ENCODE data around the gene RASAL3.
"Not testable (repeated sequence)": the region's sequence is repeated elsewhere in the genome, so short reads cannot be mapped to it uniquely, and the experiment has no call there.

Gene RASAL3

GRCh38 chr19:15485768-15486167, 21.4 kb upstream of the RASAL3 start:
- not testable (repeated sequence) for H3K9ac ChIP-seq (ENCODE audit: low read depth, low read length); H3K9me3 ChIP-seq (ENCODE audit: control insufficient read depth, insufficient read depth, low read length); H3K36me3 ChIP-seq (ENCODE audit: insufficient read depth, low read length); H3K4me1 ChIP-seq (ENCODE audit: insufficient read depth, low read length)

GRCh38 chr19:15480996-15481395, 16.7 kb upstream of the RASAL3 start:
- H3K36me3 ChIP-seq (ENCODE audit: insufficient read depth, low read length); H3K9me3 ChIP-seq (ENCODE audit: control insufficient read depth, insufficient read depth, low read length); H3K4me1 ChIP-seq (ENCODE audit: insufficient read depth, low read length); H3K9ac ChIP-seq (ENCODE audit: low read depth, low read length): not testable (repeated sequence)

- no peaks in the 10 kb centered on the region for H3K4me1 ChIP-seq (ENCODE audit: insufficient read depth, low read length)
- no peak within 1 kb of the TSS for H3K9ac ChIP-seq (ENCODE audit: low read depth, low read length)
- H3K36me3 ChIP-seq (ENCODE audit: insufficient read depth, low read length), result no peaks in the 10 kb centered on the region
- H3K9me3 ChIP-seq (ENCODE audit: control insufficient read depth, insufficient read depth, low read length), result no peaks in the 10 kb centered on the region
Measured at GRCh38 chr19:15479391-15480345, 15.3 kb upstream of the RASAL3 start, which contains the start of gene PGLYRP2. TSS of gene PGLYRP2 (minus strand) at chr19:15479501. CDS start at chr19:15479371, 130 bp downstream.

- Histone ChIP-seq H3K9me3 (ENCODE audit: control insufficient read depth, insufficient read depth, low read length) (no peaks in the 10 kb centered on the region), H3K36me3 (ENCODE audit: insufficient read depth, low read length) (no peaks in the 10 kb centered on the region), H3K4me1 (ENCODE audit: insufficient read depth, low read length) (no peaks in the 10 kb centered on the region), H3K9ac (ENCODE audit: low read depth, low read length) (no peak overlapping the region)
Measured at GRCh38 chr19:15476325-15476724, 12.0 kb upstream of the RASAL3 start.

GRCh38 chr19:15475611-15476010, 11.3 kb upstream of the RASAL3 start:
- no peaks in the 10 kb centered on the region for H3K4me1 ChIP-seq (ENCODE audit: insufficient read depth, low read length)
- H3K36me3 ChIP-seq (ENCODE audit: insufficient read depth, low read length), result no peaks in the 10 kb centered on the region
- H3K9me3 ChIP-seq (ENCODE audit: control insufficient read depth, insufficient read depth, low read length), result no peaks in the 10 kb centered on the region
- H3K9ac ChIP-seq (ENCODE audit: low read depth, low read length), result no peak overlapping the region

GRCh38 chr19:15475169-15475568, 10.8 kb upstream of the RASAL3 start:
- no peaks in the 10 kb centered on the region for H3K9me3 ChIP-seq (ENCODE audit: control insufficient read depth, insufficient read depth, low read length)
- no peaks in the 10 kb centered on the region for H3K36me3 ChIP-seq (ENCODE audit: insufficient read depth, low read length)
- no peak overlapping the region for H3K9ac ChIP-seq (ENCODE audit: low read depth, low read length)
- no peaks in the 10 kb centered on the region for H3K4me1 ChIP-seq (ENCODE audit: insufficient read depth, low read length)

GRCh38 chr19:15473821-15474220, 9.5 kb upstream of the RASAL3 start:
- H3K9me3 ChIP-seq (ENCODE audit: control insufficient read depth, insufficient read depth, low read length); H3K4me1 ChIP-seq (ENCODE audit: insufficient read depth, low read length); H3K9ac ChIP-seq (ENCODE audit: low read depth, low read length); H3K36me3 ChIP-seq (ENCODE audit: insufficient read depth, low read length): not testable (repeated sequence)

GRCh38 chr19:15471639-15472101, 7.3 kb upstream of the RASAL3 start:
- Histone ChIP-seq H3K9me3 (ENCODE audit: control insufficient read depth, insufficient read depth, low read length) (no peaks in the 10 kb centered on the region), H3K9ac (ENCODE audit: low read depth, low read length) (peak overlapping the region; percentile 58; the same call in 1 of the 2 replicates), H3K4me1 (ENCODE audit: insufficient read depth, low read length) (peaks cover 5% of the 10 kb centered on the region; the same call in 1 of the 2 replicates), H3K36me3 (ENCODE audit: insufficient read depth, low read length) (no peaks in the 10 kb centered on the region)

GRCh38 chr19:15469513-15470297, 5.4 kb upstream of the RASAL3 start:
- peak overlapping the region; percentile 47; the same call in 1 of the 2 replicates for H3K9ac ChIP-seq (ENCODE audit: low read depth, low read length)
- H3K4me1 ChIP-seq (ENCODE audit: insufficient read depth, low read length), result peaks cover 5% of the 10 kb centered on the region; the same call in 1 of the 2 replicates
- no peaks in the 10 kb centered on the region for H3K9me3 ChIP-seq (ENCODE audit: control insufficient read depth, insufficient read depth, low read length)
- H3K36me3 ChIP-seq (ENCODE audit: insufficient read depth, low read length), result no peaks in the 10 kb centered on the region

GRCh38 chr19:15468675-15469512, 4.5 kb upstream of the RASAL3 start:
- H3K9ac ChIP-seq (ENCODE audit: low read depth, low read length), result peak overlapping the region; percentile 47; the same call in 1 of the 2 replicates
- peaks cover 5% of the 10 kb centered on the region; the same call in 1 of the 2 replicates for H3K4me1 ChIP-seq (ENCODE audit: insufficient read depth, low read length)
- H3K36me3 ChIP-seq (ENCODE audit: insufficient read depth, low read length), result no peaks in the 10 kb centered on the region
- no peaks in the 10 kb centered on the region for H3K9me3 ChIP-seq (ENCODE audit: control insufficient read depth, insufficient read depth, low read length)

- Histone ChIP-seq H3K9ac (ENCODE audit: low read depth, low read length) (no peak overlapping the region), H3K9me3 (ENCODE audit: control insufficient read depth, insufficient read depth, low read length) (no peaks in the 10 kb centered on the region), H3K4me1 (ENCODE audit: insufficient read depth, low read length) (peaks cover 5% of the 10 kb centered on the region; the same call in 1 of the 2 replicates), H3K36me3 (ENCODE audit: insufficient read depth, low read length) (no peaks in the 10 kb centered on the region)
Measured at GRCh38 chr19:15467734-15468214, 3.4 kb upstream of the RASAL3 start.

- Histone ChIP-seq H3K9me3 (ENCODE audit: control insufficient read depth, insufficient read depth, low read length) (no peaks in the 10 kb centered on the region), H3K9ac (ENCODE audit: low read depth, low read length) (no peak overlapping the region), H3K4me1 (ENCODE audit: insufficient read depth, low read length) (peaks cover 5% of the 10 kb centered on the region; the same call in 1 of the 2 replicates), H3K36me3 (ENCODE audit: insufficient read depth, low read length) (no peaks in the 10 kb centered on the region)
Measured at GRCh38 chr19:15466851-15467733, 2.7 kb upstream of the RASAL3 start.

GRCh38 chr19:15463861-15464371, 428 bp downstream of the RASAL3 start:
- peak overlapping the region; percentile 53; the same call in 1 of the 2 replicates for H3K9ac ChIP-seq (ENCODE audit: low read depth, low read length)
- 0 out of 2 replicates have a peak, but pooled peaks cover under 1% of the 10 kb centered on the region for H3K4me1 ChIP-seq (ENCODE audit: insufficient read depth, low read length)
- no peaks in the 10 kb centered on the region for H3K36me3 ChIP-seq (ENCODE audit: insufficient read depth, low read length)
- H3K9me3 ChIP-seq (ENCODE audit: control insufficient read depth, insufficient read depth, low read length), result no peaks in the 10 kb centered on the region
